ENCODE results near the gene AGA.

The AGA gene

GRCh38 chr4:177444911-177445736 is 2.9 kb upstream of the AGA start:
- DNase-seq, result peak; percentile 37

GRCh38 chr4:177441061-177441802 is 1.0 kb downstream of the AGA start:
- no peak for DNase-seq

- no peak for DNase-seq
Measured at GRCh38 chr4:177436456-177436855, 5.8 kb downstream of the AGA start.

- DNase-seq, result no peak
Measured at GRCh38 chr4:177434667-177435066, 7.6 kb downstream of the AGA start.

- DNase-seq, result no peak
Measured at GRCh38 chr4:177427192-177427591, 15.0 kb downstream of the AGA start.

GRCh38 chr4:177419434-177419833 is 22.8 kb downstream of the AGA start:
- no peak for DNase-seq

GRCh38 chr4:177413656-177414055 is 28.6 kb downstream of the AGA start:
- DNase-seq, result no peak

- DNase-seq, result no peak
Measured at GRCh38 chr4:177413076-177413475, 29.2 kb downstream of the AGA start.

GRCh38 chr4:177411996-177412395 is 30.2 kb downstream of the AGA start:
- DNase-seq, result no peak

- DNase-seq, result peak; percentile 26
Measured at GRCh38 chr4:177410566-177410965, 31.7 kb downstream of the AGA start.

GRCh38 chr4:177408023-177408422 is 34.2 kb downstream of the AGA start:
- DNase-seq, result no peak

- DNase-seq, result no peak
Measured at GRCh38 chr4:177405508-177405907, 36.7 kb downstream of the AGA start.

- DNase-seq, result no peak
Measured at GRCh38 chr4:177404986-177405385, 37.3 kb downstream of the AGA start.

GRCh38 chr4:177404342-177404741 is 37.9 kb downstream of the AGA start:
- no peak for DNase-seq

- DNase-seq, result no peak
Measured at GRCh38 chr4:177403746-177404145, 38.5 kb downstream of the AGA start.

GRCh38 chr4:177401658-177402273 is 40.5 kb downstream of the AGA start:
- DNase-seq, result no peak

GRCh38 chr4:177400030-177400429 is 42.2 kb downstream of the AGA start:
- DNase-seq, result no peak

- DNase-seq, result no peak
Measured at GRCh38 chr4:177396352-177396751, 45.9 kb downstream of the AGA start.

GRCh38 chr4:177393236-177393635 is 49.0 kb downstream of the AGA start:
- DNase-seq, result no peak

GRCh38 chr4:177391953-177392352 is 50.3 kb downstream of the AGA start:
- no peak for DNase-seq

- no peak for DNase-seq
Measured at GRCh38 chr4:177391287-177391686, 51.0 kb downstream of the AGA start.

GRCh38 chr4:177386278-177386815 is 55.9 kb downstream of the AGA start:
- DNase-seq, result no peak

- no peak for DNase-seq
Measured at GRCh38 chr4:177385576-177386277, 56.5 kb downstream of the AGA start.

Data from NCI-H510A (cell line).